Right renal cortex interstitium (tissue), 3 donors: Measurements from ENCODE around the gene CHFR. TPM values are rescaled to one million over a fixed set of nuclear protein-coding genes. Genes with fewer than 3 reads are reported as not detected.
"Not testable (repeated sequence)": the region's sequence is repeated elsewhere in the genome, so short reads cannot be mapped to it uniquely, and the experiment has no call there.

Experiments
- DNase-seq, 3 donors: peaks; one replicate each; pipeline ENCODE4 v3.0.0-alpha.2; 2013; ENCODE audit warnings: low read depth in 3 of 3, low spot score in 2 of 3
- polyA plus RNA-seq, 3 donors: library from polyadenylated mRNA; unstranded; fragments of 120-200 nt; gene quantifications; one replicate each; pipeline ENCODE4 v1.2.1, GENCODE V29; 2013; ENCODE audit not compliant: insufficient read length in 3 of 3

CHFR gene
- polyA plus RNA-seq, 3 donors, result 18.5 to 20.5 (median 18.6) TPM

GRCh38 chr12:132881818-132882217 lies 5.6 kb downstream of the CHFR start:
- peak in 1 of 3 donors; percentile 27 for DNase-seq

DNA sequence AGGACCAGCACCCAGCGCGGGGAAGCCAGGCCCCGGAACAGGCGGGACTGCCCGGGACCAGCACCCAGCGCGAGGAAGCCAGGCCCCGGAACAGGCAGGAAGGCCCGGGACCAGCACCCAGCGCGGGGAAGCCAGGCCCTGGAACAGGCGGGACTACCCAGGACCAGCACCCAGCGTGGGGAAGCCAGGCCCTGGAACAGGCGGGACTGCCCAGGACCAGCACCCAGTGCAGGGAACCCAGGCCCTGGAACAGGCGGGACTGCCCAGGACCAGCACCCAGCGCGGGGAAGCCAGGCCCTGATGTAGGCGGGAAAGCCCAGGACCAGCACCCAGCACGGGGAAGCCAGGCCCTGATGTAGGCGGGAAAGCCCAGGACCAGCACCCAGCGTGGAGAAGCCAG lies 12.8 kb downstream of the CHFR start:
- DNase-seq, result not testable (repeated sequence)

DNA sequence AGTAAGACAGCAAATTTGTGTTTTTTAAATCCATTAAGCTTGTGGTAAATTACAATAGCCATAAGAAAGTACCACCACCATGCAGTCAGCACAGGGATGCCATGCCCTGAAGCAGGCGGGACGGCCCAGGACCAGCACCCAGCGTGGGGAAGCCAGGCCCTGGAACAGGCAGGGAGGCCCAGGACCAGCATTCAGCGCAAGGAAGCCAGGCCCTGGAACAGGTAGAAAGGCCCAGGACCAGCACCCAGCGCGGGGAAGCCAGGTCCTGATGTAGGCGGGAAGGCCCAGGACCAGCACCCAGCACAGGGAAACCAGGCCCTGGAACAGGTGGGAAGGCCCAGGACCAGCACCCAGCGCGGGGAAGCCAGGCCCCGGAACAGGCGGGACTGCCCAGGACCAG lies 13.2 kb downstream of the CHFR start:
- DNase-seq, result no peak

DNA sequence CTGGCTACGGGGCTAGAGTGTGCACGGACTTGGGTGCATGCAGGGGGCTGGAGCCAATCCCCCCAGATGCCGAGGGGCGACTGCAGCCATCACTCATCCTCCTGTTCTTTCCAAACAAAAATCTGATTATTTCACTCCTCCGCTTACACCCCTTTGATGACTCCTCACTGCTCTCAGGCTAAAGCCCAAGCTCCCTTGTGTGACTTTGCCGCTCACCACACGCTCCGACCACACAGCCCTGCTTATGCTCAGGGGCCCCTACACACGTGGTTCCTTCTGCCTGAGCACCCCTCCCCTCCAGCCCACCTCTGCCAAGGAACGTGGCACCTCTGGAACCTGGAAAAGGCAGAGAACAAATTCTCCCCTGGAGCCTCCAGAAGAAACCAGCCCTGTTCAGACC lies 13.7 kb downstream of the CHFR start:
- DNase-seq, result no peak

- no peak for DNase-seq
Observed at GRCh38 chr12:132872975-132873421, 14.4 kb downstream of the CHFR start.

GRCh38 chr12:132872073-132872855 lies 15.1 kb downstream of the CHFR start:
- DNase-seq, result no peak

GRCh38 chr12:132869551-132869950 lies 17.9 kb downstream of the CHFR start:
- no peak for DNase-seq

GRCh38 chr12:132866251-132866828 lies 21.1 kb downstream of the CHFR start:
- no peak for DNase-seq

DNA sequence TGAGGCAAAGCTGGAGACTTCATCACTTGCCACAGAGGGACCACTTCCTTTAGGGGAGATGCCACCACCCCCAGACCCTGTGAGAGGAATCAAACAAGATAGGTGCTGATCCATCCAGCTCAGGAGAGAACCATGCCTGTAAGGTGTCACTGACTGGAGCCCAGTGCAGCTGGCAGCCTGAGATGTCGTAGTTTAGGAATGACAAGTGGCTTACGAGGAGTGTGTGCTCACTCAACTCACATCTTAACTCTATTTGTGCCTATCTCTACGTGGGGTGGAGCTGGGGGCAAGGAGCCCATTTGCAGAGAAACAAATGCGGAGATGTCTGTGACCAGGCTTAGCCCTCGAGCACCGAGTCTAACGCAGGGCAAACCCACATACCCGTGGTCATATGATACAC lies 25.8 kb downstream of the CHFR start:
- no peak for DNase-seq

DNA sequence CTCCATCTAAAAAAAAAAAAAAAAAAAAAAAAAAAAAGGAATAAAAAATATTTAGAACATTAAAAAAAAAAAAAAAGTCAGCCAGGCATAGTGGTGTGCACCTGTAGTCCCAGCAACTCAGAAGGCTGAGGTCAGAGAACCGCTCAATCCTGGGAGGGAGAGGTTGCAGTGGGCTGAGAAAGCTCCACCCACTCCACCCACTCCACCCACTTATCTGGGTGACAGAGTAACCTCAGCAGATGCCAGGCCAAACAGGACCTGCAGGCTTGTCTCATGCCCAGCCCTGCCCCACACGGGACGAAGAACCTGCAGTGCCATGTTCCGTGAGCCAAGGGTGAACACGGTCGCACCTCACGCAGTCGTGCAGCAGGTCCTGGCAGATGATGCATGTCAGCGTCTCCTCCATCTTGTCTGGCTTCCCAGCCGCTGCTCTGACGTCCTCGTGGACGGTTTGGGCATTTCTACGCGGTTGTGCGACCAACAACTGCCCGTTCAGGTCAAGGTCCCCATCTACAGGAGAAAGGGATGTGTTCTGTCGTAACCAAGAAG lies 28.6 kb downstream of the CHFR start:
- DNase-seq, result no peak

GRCh38 chr12:132857019-132857418 lies 30.4 kb downstream of the CHFR start:
- not testable (repeated sequence) for DNase-seq

GRCh38 chr12:132856581-132856980 lies 30.8 kb downstream of the CHFR start:
- no peak for DNase-seq

GRCh38 chr12:132855211-132855610 lies 32.2 kb downstream of the CHFR start:
- DNase-seq, result not testable (repeated sequence)

- no peak for DNase-seq
Observed at GRCh38 chr12:132853285-132854092, 33.9 kb downstream of the CHFR start.

DNA sequence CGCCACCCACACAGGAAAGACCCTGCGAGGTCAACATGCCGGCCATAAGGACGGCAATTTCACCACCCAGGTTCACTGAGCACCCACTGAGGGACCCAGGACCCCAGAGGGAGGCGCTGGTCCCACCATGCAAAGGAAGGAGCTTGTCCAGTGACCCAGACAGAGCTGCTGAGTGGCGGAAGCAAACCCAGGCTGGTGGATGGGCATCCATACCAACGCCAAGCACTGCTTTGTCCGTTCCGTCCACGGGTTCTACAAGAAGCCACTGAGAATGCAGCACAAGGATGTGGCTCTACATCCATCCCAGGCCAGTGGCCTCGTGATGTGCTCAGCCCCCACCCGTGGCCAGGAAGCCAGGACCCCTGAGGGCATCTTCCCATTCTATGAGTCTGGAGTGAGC lies 34.9 kb downstream of the CHFR start:
- no peak for DNase-seq

DNA sequence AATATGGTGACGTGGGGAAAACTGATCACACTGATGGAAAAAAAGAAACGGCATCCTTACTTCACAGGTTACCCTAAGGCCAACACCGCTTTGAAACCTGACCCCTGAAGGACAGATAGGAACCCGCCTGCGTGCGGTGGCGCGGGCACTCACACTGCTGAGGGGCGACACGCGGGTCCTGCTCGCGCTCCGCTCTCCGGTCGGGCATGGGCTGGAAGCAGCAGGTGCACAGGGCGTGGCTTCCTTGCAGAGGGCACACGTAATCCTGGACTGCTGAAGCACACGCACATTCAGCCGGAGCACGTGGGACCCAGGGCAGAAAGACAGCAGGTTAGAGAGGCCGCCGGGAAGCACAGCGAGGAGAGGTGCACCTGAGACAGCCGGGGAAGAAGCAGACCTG lies 35.9 kb downstream of the CHFR start:
- no peak for DNase-seq

- no peak for DNase-seq
Observed at GRCh38 chr12:132850291-132850690, 37.1 kb downstream of the CHFR start.

- no peak for DNase-seq
Observed at GRCh38 chr12:132848521-132848920, 38.9 kb downstream of the CHFR start.

GRCh38 chr12:132847363-132848356 lies 39.7 kb downstream of the CHFR start:
- no peak for DNase-seq

DNA sequence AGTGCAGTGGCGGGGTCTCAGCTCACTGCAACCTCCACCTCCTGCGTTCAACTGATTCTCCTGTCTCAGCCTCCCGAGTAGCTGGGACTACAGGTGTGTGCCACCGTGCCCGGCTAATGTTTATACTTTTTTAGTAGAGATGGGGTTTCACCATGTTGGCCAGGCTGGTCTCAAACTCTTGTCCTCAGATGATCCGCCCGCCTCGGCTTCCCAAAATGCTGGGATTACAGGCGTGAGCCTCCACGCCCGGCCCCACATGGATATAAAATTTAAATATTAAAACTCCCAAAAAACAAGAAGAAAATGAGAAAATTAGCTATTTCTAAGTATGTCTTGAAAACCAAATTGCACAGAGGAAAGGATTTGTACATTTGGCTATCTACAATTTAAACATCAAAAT lies 42.7 kb downstream of the CHFR start:
- not testable (repeated sequence) for DNase-seq
